Glutamatergic neuron (in vitro differentiated cells): Measurements from ENCODE around the gene TCF3. TPM values are rescaled to one million over a fixed set of nuclear protein-coding genes. Genes with fewer than 3 reads are reported as not detected.
A peak's percentile ranks its signal among the peaks of the same experiment; 100 is the strongest.
"Not testable (repeated sequence)": the region's sequence is repeated elsewhere in the genome, so short reads cannot be mapped to it uniquely, and the experiment has no call there.

Experiments used
- DNase-seq: peaks from one replicate; pipeline ENCODE4 v3.0.0; 2022
- H3K27ac Mint-ChIP-seq: one replicate; pipeline ENCODE4 v1.8.0; 2020; ENCODE audit warnings: mild to moderate bottlenecking, mixed read lengths, inconsistent platforms; ENCODE audit not compliant: unreplicated experiment
- H3K27me3 Mint-ChIP-seq: one replicate; pipeline ENCODE4 v1.8.0; 2020; ENCODE audit warnings: mild to moderate bottlenecking, moderate library complexity, mixed read lengths, inconsistent platforms; ENCODE audit not compliant: unreplicated experiment
- H3K36me3 Mint-ChIP-seq: one replicate; pipeline ENCODE4 v1.8.0; 2020; ENCODE audit warnings: mild to moderate bottlenecking, mixed read lengths, inconsistent platforms; ENCODE audit not compliant: unreplicated experiment
- H3K4me1 Mint-ChIP-seq: one replicate; pipeline ENCODE4 v1.8.0; 2020; ENCODE audit warnings: mild to moderate bottlenecking, low read depth, mixed read lengths, inconsistent platforms; ENCODE audit not compliant: unreplicated experiment
- H3K4me3 Mint-ChIP-seq: one replicate; pipeline ENCODE4 v1.8.0; 2020; ENCODE audit warnings: mild to moderate bottlenecking, mixed read lengths, inconsistent platforms; ENCODE audit not compliant: unreplicated experiment
- H3K9me3 Mint-ChIP-seq: one replicate; pipeline ENCODE4 v1.8.0; 2020; ENCODE audit warnings: mild to moderate bottlenecking, moderate library complexity, mixed read lengths, inconsistent platforms; ENCODE audit not compliant: unreplicated experiment
- CTCF ChIP-seq: fragments of 200-600 bp; sonication (generic); IDR thresholded peaks from one replicate; pipeline ENCODE4 v1.5.0; 2021; ENCODE audit not compliant: partially characterized antibody, unreplicated experiment
- total RNA-seq: library from RNA; stranded (reverse); fragmentation: NEBNext Ultra II Directional; extraction: Animal tissue kit (Norgen Biotek cat#: 25700); gene quantifications from one replicate; pipeline ENCODE4 v1.2.1, GENCODE V29; 2021; ENCODE audit not compliant: unreplicated experiment

TCF3 gene
- total RNA-seq, 1 donor from 2014 or later: 249 TPM

- Mint-ChIP-seq H3K4me1 (peaks cover 3% of the 10 kb centered on the region), H3K4me3 (no peak overlapping the region)
Observed at GRCh38 chr19:1647501-1648458, 4.6 kb downstream of the TCF3 start.

GRCh38 chr19:1646659-1647453, 5.6 kb downstream of the TCF3 start:
- H3K9me3 Mint-ChIP-seq: peaks cover 10% of the 10 kb centered on the region
- no peak for TF ChIP-seq CTCF
- H3K4me1 Mint-ChIP-seq: peaks cover 8% of the 10 kb centered on the region
- no peak for DNase-seq
- no peaks in the 10 kb centered on the region for H3K36me3 Mint-ChIP-seq
- H3K4me3 Mint-ChIP-seq: no peak overlapping the region
- no peak overlapping the region for H3K27ac Mint-ChIP-seq
- peaks cover 15% of the 10 kb centered on the region for H3K27me3 Mint-ChIP-seq

More at GRCh38 chr19:1647501-1648458, 4.6 kb downstream of the TCF3 start:
- Mint-ChIP-seq H3K27me3 (peaks cover 13% of the 10 kb centered on the region), H3K27ac (no peak overlapping the region), H3K9me3 (peaks cover 8% of the 10 kb centered on the region), H3K36me3 (no peaks in the 10 kb centered on the region)
- no peak for DNase-seq
- TF ChIP-seq CTCF: no peak

- H3K36me3 Mint-ChIP-seq: no peaks in the 10 kb centered on the region
- no peak overlapping the region for H3K27ac Mint-ChIP-seq
Observed at GRCh38 chr19:1646149-1646548, 6.3 kb downstream of the TCF3 start.

GRCh38 chr19:1645299-1645698, 7.1 kb downstream of the TCF3 start:
- H3K27ac Mint-ChIP-seq: no peak overlapping the region
- peaks cover 8% of the 10 kb centered on the region for H3K4me1 Mint-ChIP-seq
- TF ChIP-seq CTCF: no peak
- H3K4me3 Mint-ChIP-seq: no peak overlapping the region
- H3K27me3 Mint-ChIP-seq: peaks cover 7% of the 10 kb centered on the region
- peaks cover 4% of the 10 kb centered on the region for H3K9me3 Mint-ChIP-seq
- no peak for DNase-seq
- H3K36me3 Mint-ChIP-seq: no peaks in the 10 kb centered on the region

More at GRCh38 chr19:1646149-1646548, 6.3 kb downstream of the TCF3 start:
- no peak for TF ChIP-seq CTCF
- DNase-seq: no peak
- no peak overlapping the region for H3K4me3 Mint-ChIP-seq
- H3K27me3 Mint-ChIP-seq: peaks cover 12% of the 10 kb centered on the region
- peaks cover 8% of the 10 kb centered on the region for H3K4me1 Mint-ChIP-seq
- H3K9me3 Mint-ChIP-seq: peaks cover 7% of the 10 kb centered on the region

- Mint-ChIP-seq H3K9me3 (peaks cover 4% of the 10 kb centered on the region), H3K27ac (no peak overlapping the region), H3K27me3 (peaks cover 7% of the 10 kb centered on the region), H3K36me3 (no peaks in the 10 kb centered on the region), H3K4me3 (no peak overlapping the region), H3K4me1 (peaks cover 6% of the 10 kb centered on the region)
- DNase-seq: no peak
- TF ChIP-seq CTCF: no peak
Observed at GRCh38 chr19:1644070-1644469, 8.3 kb downstream of the TCF3 start.

GRCh38 chr19:1640893-1641448, 11.4 kb downstream of the TCF3 start:
- H3K36me3 Mint-ChIP-seq, H3K27me3 Mint-ChIP-seq, H3K4me1 Mint-ChIP-seq, H3K4me3 Mint-ChIP-seq, DNase-seq: not testable (repeated sequence)
- peak overlapping the region; percentile 55 for H3K27ac Mint-ChIP-seq
- H3K9me3 Mint-ChIP-seq: peaks cover 11% of the 10 kb centered on the region
